ENCODE data around the gene UBALD1.

- no peak for TF ChIP-seq CTCF (conservative IDR thresholded peaks at IDR 0.05 in 1 of 2, IDR thresholded peaks at IDR 0.05 in 1 of 2; ENCODE audit: extremely low read depth in 1 of 2, insufficient read depth in 1 of 2, low read depth in 1 of 2, low read length in 2 of 2)
- no peak for TF ChIP-seq EZH2 (IDR thresholded peaks at IDR 0.05; ENCODE audit: borderline replicate concordance, low read length)
These were observed 3.2 kb upstream of the UBALD1 start for GRCh38 chr16:4617880-4618279.

Data from mammary epithelial cell (primary cell).